ENCODE results near the gene FSTL4. TPM values are rescaled to one million over a fixed set of nuclear protein-coding genes. Genes with fewer than 3 reads are reported as not detected.

FSTL4 gene
- total RNA-seq, 2 donors from 2014 or later = 0.46 TPM; not detected in 1

DNA sequence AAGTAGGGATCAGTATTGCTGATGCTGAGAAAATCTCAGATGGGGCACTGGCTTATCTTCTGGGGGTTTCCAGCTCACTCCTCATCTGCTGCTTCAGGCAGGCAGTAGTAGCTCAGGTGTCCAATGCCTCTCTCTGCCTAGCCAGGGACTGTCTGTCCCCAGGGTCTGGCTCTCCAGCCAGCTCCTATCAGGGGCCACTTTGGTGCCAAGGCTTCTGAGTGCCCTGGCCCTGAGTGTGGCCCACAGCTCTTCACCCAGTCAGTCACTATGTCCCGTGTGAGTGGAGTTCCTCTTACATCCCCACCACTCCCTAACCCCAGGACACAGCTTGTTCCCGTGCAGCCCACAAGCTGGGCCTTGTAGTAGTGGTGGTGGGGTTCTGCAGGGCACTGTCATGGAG is 309.0 kb downstream of the FSTL4 start:
- no peak for DNase-seq (ENCODE audit: low spot score)
- intact Hi-C loops (cut with DNase I) = no loop called here

DNA sequence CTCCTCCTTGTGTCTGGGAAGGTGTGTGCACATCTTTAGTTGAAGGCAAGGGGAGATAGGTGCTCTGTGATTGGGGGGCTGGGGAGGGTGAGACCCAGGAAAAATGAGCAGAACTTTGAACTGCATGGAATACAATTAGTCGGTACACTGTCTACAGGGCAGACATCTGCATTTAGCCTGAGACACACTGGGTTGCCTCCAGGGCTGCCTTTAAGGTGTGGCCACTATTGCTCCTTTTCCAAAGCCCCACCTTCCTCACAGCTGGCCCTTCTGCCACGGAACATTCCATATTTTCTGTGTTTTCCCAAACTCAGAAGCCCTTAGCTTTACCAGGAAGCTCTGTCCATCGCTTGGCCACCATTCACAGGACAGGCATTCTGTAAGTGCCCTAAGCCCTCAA is 312.6 kb downstream of the FSTL4 start:
- DNase-seq (ENCODE audit: low spot score) = no peak
- intact Hi-C loops (cut with DNase I) = no loop called here

DNA sequence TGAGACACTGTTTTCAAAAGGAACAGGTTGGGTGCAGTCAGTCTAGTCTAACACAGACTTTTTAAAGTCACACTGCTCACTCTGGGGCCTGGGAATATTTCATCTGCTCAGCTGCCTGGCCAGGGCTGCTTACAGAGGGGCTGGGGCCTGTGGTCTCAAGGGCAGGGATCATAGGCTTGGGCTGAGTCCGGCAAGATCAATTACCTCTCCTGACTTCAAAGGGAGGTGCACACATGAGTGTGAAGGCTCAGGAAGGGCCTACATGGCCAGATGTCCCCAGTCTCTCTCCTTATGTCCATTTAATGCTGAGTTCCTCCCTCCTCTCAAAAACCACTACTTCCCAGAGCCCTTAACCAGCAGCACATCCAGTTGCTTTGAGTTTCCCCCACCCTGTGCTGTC is 313.3 kb downstream of the FSTL4 start:
- DNase-seq (ENCODE audit: low spot score) = no peak
- intact Hi-C loops (cut with DNase I) = no loop called here

DNA sequence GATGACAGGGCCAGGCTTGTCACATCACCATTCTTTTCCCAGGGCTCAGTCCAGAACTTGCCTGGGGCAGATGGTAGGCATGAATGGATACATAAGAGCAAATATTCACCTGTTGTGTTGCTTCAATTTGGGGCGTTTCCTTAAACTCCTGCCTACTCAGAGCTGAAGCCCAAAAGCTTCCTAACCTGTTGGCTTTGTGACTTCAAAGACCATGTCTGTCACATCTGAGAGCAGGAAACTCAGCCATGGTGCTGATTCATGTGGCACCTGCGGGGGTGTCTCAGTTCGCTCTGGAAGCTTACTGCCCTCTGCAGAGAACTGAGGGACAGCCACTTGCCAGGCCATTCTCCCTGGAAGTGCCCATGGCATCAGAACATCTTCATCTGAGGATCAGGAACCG is 313.9 kb downstream of the FSTL4 start:
- no peak for DNase-seq (ENCODE audit: low spot score)
- intact Hi-C loops (cut with DNase I) = no loop called here

DNA sequence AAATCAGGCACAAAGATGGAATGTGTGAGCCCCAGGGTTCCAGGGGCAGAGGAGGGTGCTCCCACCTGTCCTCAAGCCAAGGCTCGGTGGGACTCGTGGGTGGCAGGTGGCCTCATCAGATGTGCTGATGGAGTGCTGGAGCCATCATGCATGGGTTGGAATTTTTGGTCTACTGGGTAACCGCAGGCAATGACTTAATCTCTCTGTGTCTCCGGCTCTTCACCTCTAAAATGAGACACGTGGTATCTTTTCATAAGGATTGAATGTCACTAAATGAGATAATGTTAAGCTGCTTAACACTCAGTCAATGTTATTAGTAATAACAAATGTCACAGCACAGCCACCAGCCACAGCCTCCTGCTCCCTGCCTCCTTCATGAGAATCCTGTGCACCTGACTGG is 315.0 kb downstream of the FSTL4 start:
- intact Hi-C loops (cut with DNase I) = no loop called here
- no peak for DNase-seq (ENCODE audit: low spot score)

DNA sequence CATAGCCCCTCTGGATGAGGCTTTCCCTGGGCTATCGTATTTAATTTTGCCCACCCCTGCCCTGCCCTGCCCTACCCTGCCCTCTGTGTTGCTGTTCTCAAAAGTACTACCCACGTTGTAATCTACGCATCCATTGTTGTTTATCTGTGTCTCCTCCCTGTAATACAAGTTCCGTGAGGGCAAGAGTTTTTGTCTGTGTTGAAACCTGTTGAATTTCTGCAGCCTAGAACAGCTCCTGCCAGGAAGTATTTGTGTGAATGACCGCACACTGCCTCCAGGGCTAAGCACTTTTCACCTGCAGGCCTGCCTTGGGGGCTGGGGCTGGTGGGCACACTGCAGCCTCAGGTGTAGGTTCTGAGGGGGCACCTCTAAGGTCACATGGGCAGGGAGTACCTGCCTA is 315.7 kb downstream of the FSTL4 start:
- no peak for DNase-seq (ENCODE audit: low spot score)
- intact Hi-C loops (cut with DNase I) = no loop called here

DNA sequence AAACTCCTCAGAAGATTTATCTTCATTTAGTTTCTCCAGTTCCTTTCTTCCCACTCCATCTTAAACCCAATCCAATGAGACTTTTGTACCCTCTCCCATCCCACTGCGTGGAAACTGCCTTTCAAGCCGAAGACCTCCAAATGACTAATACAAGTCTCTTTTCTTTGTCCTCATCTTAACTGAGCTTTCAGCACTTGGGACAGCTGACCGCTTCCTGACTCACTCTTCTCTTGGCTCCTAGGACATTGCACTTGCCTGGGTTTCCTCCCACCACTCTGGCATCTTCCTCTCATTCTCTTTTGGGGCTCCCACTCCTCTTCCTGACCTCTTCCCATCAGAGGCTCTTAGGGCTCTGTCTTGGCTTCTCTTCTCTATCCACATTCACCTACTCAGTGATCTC is 316.8 kb downstream of the FSTL4 start:
- DNase-seq (ENCODE audit: low spot score) = no peak
- intact Hi-C loops (cut with DNase I) = no loop called here

DNA sequence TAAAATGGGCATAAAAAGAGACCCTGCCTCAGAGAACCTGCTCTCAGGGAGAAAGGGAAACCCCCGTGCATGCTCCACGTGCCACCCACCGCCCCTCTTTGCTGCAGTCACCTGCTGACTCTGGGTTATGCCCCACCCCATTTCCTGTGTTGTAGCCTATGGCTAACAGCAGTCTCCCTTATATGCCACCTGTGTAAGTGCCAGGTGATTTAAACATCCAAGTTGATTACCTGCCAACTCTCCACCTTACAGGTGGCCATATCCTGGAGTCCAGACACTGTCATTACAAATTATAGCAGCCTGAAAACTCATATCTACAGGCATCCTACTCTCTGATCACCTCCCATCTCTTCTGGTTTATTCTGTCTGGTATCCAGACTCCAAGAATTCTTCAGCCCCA is 318.0 kb downstream of the FSTL4 start:
- no peak for DNase-seq (ENCODE audit: low spot score)
- intact Hi-C loops (cut with DNase I) = no loop called here

DNA sequence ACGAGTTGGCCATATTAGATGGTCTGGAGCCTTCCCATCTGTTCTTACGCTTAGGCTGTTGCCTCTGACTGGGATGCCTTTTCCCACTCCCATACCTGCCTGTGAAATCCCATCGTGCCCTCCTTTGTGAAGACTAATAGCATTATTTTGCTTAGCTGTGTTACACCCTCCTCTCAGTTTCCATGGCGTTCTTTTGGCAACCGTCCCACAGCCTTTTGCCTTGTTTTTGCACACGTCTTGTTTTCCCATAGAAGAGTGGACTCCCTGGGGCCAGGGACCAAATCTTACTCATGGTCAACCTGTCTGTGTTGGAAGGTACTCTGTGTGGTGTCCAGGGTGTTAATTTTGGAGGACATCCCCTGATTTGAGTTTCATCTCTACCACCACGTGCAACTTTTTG is 318.4 kb downstream of the FSTL4 start:
- no peak for DNase-seq (ENCODE audit: low spot score)
- intact Hi-C loops (cut with DNase I) = no loop called here

DNA sequence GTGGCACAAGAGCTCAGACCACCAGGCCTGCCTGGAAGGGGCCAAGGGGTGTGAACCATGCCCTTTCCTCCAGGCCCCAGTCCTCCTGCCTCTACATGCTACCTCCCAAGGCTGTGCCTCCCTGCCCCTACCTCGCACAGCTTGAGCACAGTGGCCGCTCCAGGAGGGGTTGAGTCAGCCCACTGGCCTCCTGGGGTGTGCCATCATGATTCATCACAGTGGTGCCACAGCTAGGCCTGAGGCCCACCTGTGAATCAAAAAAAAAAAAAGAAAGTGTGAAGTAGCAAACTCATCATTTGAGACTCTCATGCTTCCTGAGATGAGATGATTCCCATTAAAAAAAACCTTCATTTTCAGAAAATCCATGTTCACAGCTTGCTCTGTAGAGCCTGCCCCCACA is 320.0 kb downstream of the FSTL4 start:
- DNase-seq (ENCODE audit: low spot score) = no peak
- intact Hi-C loops (cut with DNase I) = no loop called here

DNA sequence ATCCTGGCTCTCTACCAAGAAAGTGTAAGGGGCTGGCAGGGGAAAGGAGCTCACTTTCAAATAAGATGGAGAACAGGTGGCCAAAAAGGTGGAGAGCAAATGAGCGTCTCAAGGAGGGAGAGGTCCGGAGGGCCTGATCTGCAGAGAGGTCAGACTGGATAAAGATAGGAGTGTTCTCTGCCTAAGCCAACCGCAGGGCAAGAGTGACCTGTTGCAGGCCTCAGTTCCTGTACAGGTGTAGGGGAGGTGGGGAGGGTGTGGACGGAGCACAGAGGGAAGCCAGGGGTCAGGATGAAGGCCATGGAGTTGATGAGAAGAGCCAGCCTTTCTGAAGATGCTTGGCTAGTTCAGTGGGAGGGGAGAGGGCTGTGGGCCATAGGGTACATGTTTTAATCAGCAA is 320.8 kb downstream of the FSTL4 start:
- intact Hi-C loops (cut with DNase I) = no loop called here
- DNase-seq (ENCODE audit: low spot score) = no peak

DNA sequence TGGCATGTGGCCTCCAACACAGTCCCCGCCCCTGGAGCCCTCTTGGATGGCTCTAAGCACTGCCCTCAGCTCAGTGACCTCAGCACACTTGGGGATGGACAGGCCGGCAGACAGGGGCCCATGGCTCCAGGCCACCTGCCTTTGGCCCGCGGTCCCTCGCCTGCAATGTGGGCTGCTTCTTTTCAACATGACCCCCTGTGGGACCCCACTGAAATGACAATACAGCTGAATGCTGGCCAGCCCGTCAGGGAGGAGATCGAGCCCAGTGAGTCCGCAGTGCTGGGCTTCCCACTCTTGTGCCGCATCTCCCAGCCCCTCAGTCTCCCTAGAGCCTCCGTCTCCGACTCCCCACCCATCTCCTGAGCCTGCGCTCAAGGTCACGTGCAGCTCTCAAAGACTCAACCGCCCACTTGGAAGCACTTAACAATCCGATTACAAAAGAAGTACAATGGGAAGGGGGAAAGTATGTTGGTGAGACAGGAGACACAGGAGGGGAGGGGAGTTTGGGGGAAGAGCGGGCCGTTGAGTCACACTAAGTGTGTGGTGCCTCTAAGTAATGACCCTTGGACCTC is 321.6 kb downstream of the FSTL4 start:
- intact Hi-C loops (cut with DNase I) = no loop called here
- DNase-seq (ENCODE audit: low spot score) = no peak

DNA sequence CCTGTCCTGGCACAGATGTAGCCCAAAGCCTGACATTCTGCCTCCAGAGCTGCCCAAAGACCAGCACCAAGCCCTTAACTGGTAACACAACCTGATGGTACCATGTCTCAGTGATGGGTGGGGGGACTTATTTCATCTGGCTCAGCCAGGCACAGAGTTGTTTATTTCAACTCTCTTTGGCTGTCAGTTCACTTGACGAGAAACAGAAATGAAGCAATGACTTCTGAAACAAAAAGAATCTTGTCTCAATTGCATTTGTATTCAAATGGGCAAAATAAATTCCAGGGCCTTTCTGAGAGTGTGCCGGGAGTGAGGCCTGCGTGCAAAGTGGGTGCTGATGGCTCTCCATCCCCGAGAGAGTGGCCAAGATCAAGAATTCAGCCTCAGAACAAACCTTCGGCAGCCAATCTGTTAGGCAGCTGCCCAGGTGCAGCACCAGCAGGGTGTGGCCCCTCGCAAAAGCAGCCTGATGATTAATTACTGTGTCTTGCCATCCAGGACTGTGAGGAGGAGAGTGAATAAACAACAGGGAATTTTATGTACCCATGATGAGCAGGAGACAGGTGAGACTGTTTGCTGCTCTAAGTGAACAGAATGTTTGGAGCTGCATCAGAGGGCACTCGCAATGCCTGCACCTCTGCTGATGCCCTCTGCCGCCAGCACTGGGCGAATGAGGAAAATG is 322.5 kb downstream of the FSTL4 start:
- intact Hi-C loops (cut with DNase I) = loop anchor here in 1 of 2 donors (10.0 kb wide), 1 partner anchor 175 kb away; no protein-coding TSS in a partner anchor
- no peak for DNase-seq (ENCODE audit: low spot score)

DNA sequence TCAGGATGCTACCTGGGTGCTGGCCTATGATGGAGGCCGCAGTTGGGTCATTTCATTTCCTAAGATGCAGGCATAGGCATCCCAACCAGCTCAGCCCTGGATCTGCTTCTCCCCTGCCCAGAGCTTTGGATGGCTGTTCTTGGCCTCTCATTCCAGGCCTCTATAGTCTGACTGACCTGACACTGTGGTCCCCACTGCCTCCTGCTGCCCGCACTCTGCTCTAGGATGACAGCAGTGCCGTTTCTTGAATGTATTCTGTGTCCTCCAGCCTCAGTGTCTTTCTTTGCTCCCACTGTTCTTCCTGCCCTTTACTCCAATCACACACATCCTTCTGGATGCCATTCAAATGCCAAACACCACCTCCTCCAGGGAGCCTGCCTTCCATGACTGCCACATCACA is 324.8 kb downstream of the FSTL4 start:
- no peak for DNase-seq (ENCODE audit: low spot score)
- intact Hi-C loops (cut with DNase I) = loop anchor here in 1 of 2 donors (10.0 kb wide), 1 partner anchor 173 kb away; no protein-coding TSS in a partner anchor

DNA sequence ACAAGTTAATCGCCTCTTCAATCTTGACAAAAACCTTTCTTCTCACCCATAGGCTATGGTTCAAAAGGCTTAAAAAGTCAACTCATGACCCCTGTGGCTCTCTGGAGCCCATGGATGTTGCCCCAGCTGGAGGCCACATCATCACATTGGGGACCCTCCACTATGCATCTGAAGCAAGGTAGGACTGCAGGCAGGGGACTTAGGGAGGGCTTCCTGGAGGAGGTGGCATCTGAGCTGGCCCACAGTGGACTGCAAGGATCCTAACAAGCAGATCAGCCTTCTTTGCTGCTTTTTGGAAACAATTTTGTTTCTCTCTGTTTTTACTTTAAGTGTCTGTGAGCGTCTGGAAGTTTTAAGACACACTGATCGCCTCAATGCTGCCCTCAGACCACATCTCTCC is 325.9 kb downstream of the FSTL4 start:
- DNase-seq (ENCODE audit: low spot score) = no peak
- intact Hi-C loops (cut with DNase I) = loop anchor here in 1 of 2 donors (10.0 kb wide), 1 partner anchor 172 kb away; no protein-coding TSS in a partner anchor

DNA sequence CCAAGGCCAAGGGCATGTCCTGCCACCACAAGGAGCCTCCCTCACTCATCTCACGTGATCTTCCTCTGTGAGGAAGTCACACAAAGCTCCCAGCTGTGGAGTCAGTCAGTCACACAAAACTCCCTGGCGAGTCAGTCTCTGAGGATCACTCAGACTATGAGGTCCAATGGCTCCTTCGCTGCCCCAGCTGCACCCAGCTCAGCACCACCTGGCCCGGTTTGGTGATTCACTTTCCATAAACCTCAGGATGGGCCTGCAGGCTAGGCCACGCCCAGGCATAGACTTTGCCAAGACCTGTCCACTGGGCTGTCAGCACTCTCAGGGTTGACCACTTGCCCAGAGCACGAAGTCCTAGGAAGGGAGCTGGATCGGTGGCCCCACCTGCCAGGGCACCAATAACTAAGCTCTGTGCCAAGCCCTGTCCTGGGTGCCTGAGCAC is 326.7 kb downstream of the FSTL4 start:
- DNase-seq (ENCODE audit: low spot score) = no peak
- intact Hi-C loops (cut with DNase I) = loop anchor here in 1 of 2 donors (10.0 kb wide), 1 partner anchor 171 kb away; no protein-coding TSS in a partner anchor

DNA sequence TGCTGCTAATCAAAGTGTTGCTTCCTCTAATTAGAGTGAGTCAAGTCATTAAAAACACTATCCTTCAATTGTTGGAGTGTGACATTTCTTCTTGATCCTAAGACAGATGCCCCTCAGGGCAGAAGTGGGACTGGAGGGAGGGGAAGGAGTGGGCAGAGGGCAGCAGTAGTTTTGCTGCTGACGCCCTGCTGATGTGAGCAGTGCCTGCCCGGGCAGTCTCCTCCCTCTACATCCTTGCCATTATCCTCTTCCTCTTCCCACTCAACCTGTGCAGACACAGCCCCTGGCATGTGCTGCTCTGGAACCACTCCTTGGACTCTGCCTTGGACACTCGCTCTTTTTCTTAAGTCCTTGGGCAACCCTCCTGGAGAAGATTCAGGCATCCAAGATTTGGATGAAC is 328.0 kb downstream of the FSTL4 start:
- intact Hi-C loops (cut with DNase I) = loop anchor here in 1 of 2 donors (10.0 kb wide), 1 partner anchor 170 kb away; no protein-coding TSS in a partner anchor
- DNase-seq (ENCODE audit: low spot score) = no peak

DNA sequence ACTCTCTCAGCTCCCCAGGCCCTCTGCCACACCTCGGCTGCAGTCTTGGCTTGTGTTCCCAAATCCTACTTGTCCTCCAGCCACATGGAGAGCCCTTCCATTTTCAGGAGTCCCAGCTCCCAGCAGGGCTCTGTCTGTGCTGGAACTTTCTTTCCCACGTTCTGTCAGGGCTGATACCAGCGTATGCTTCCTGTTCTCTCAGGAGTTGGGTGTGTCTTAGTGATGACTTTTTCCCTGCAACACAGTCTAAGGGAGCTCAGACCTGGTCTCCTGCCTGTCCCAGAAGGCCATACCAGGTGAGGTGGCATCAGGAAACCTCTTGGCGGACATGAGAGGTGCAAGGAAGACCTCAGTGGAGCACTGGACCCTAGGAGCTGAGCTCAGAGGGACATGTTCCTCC is 334.0 kb downstream of the FSTL4 start:
- no peak for DNase-seq (ENCODE audit: low spot score)
- intact Hi-C loops (cut with DNase I) = no loop called here

DNA sequence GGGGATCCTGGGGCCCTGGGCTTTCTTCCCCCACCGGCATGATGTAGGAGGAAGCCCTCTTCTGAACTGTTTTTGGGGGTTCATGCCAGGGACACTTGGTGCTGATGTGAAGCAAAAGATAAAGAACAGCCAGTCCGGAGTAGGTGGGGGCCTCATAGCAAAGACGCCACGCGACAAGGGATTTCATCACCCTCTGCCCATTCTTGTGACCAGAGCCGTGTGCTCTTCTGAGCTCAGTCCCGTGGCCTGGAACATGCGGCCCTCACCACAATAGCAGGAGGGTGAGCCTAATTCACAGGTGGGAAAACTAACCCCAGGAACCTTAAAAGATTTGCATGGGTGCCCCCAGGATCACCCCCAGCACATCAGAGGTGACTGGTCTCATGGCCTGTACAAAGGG is 334.6 kb downstream of the FSTL4 start:
- DNase-seq (ENCODE audit: low spot score) = no peak
- intact Hi-C loops (cut with DNase I) = no loop called here

DNA sequence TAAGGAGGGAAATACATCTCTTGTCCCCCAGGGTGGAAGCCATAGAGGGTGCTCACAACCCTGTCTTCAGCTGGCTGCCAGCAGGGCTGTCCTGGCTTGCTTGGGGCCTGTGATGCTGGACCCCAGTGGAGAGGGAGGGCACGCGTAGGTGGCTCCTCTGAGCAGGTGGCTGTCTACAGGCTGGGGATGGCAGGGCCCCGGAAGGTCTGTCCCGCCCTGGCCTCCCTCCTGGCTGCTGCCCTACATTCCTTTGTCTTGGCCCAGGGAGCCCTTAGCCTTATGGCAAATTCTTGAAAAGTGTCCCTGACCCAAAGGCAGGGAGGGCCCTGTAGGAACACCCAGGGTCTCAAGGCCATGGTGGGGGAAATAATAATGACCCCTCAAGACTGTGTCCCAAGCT is 336.2 kb downstream of the FSTL4 start:
- intact Hi-C loops (cut with DNase I) = no loop called here
- DNase-seq (ENCODE audit: low spot score) = no peak

DNA sequence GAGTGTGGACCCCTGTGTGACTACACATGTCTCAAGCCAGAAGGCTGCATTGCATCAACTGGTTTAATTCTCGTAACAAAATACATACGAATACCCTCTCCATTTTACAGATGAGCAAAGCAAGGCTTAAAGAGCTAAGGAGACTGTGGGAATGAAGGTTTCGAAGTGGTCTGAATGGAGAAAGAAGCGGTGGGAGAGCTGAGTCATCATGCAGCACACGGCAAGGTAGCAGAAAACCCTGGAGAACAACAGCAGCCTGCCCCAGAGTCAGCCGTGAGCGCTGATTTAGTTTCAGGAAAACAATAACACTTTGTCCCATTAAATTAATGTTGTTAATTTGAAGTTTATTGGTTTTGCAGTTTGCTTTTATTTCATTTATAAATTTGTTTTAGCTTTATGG is 336.7 kb downstream of the FSTL4 start:
- intact Hi-C loops (cut with DNase I) = no loop called here
- no peak for DNase-seq (ENCODE audit: low spot score)
